AG10803 (cell line): ENCODE data around the gene TNFRSF1A.
"Not testable (repeated sequence)": the region's sequence is repeated elsewhere in the genome, so short reads cannot be mapped to it uniquely, and the experiment has no call there.

ENCODE experiments used
- DNase-seq: peaks from one replicate; pipeline ENCODE4 v3.0.0; 2010; ENCODE audit warnings: low read depth
- H3K4me3 ChIP-seq: 2 replicates; pipeline ENCODE4 v1.5.1; 2011; ENCODE audit warnings: mild to moderate bottlenecking, low read length, control low read depth
- CTCF ChIP-seq: conservative IDR thresholded peaks from 2 replicates; pipeline ENCODE4 v1.5.1; 2011; ENCODE audit warnings: mild to moderate bottlenecking, low read length, control low read depth, inconsistent platforms

Gene TNFRSF1A

GRCh38 chr12:6346235-6346832 lies 4.5 kb upstream of the TNFRSF1A start:
- DNase-seq: no peak
- no peak for TF ChIP-seq CTCF
- H3K4me3 ChIP-seq: no peak overlapping the region

GRCh38 chr12:6345319-6346091 lies 3.6 kb upstream of the TNFRSF1A start:
- peak; percentile 88 for DNase-seq
- no peak for TF ChIP-seq CTCF

GRCh38 chr12:6344101-6344660 lies 2.3 kb upstream of the TNFRSF1A start:
- DNase-seq, H3K4me3 ChIP-seq: not testable (repeated sequence)

More at GRCh38 chr12:6345319-6346091, 3.6 kb upstream of the TNFRSF1A start:
- H3K4me3 ChIP-seq: no peak overlapping the region

GRCh38 chr12:6343518-6343917 lies 1.6 kb upstream of the TNFRSF1A start:
- no peak for TF ChIP-seq CTCF
- H3K4me3 ChIP-seq: no peak overlapping the region
- no peak for DNase-seq

DNA sequence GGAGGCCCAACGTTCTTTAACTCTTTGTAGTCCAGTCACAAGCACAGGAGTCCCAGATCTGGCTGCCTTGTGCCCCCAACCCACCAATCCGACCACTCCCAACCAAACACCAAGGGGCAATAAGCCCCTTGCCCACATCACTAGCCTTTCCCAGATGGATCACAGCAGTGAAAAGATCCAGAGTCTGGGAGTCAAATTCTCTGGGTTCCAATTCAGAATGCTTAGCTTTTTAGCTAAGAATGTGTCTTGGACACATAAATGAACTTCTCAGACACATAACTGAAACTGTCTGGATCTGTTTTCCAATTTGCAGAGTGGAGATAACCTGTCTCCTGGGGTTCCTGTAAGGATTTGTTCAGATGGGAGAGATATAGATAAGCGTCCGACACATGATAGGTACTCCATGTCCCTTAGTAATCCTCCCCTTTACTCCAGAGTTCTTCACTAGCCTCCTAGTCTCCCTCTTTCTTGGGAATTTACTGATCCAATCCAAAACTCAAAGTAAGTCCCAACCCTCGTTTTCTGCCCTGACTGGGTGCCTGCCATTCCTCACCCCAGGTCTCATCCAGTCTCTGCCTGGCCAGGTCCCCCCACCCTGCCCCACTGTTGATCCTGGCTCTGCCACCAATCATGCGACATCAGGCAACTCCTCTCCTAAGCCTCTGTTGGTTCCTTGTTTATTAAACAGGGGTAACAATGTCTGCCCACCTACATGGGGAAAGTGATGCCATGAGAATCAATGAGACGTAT lies 439 bp upstream of the TNFRSF1A start:
- no peak for DNase-seq
- H3K4me3 ChIP-seq: peak overlapping the region; percentile 100
- TF ChIP-seq CTCF: no peak

DNA sequence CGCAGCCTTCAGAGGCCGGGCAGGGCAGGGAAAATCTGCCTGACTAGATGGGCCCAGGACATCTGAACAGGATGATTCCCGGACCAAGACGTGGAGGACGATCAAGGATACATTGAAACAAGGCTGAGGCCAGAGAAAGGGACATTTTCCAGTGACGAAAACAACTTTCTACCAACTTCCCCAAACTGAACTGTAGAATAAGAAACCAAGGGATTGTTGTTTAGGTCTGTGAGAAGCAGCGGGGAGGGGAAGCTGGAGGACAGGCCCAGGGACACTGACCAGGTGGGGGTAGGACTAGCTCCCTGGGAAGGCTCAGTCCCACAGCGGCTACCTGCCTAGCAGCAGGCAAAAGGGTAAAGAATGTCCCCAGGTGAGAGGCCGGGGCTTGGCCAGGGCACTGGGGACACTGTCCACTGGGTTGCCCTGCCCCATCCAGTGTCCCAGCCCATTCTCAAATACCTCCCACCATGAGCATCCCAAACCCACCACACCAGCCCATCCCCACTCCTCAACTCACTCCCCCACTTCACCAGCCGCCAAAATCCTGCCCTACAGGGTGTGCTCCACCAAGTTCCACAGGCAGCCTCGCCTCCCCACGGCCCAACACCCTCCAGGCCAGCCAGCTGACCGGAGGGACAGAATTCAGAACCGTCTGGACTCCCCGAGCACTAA lies 995 bp downstream of the TNFRSF1A start:
- TF ChIP-seq CTCF: no peak
- peak overlapping the region; percentile 100 for H3K4me3 ChIP-seq
- DNase-seq: no peak
